Measurements from ENCODE around the gene PACS1.

DNA sequence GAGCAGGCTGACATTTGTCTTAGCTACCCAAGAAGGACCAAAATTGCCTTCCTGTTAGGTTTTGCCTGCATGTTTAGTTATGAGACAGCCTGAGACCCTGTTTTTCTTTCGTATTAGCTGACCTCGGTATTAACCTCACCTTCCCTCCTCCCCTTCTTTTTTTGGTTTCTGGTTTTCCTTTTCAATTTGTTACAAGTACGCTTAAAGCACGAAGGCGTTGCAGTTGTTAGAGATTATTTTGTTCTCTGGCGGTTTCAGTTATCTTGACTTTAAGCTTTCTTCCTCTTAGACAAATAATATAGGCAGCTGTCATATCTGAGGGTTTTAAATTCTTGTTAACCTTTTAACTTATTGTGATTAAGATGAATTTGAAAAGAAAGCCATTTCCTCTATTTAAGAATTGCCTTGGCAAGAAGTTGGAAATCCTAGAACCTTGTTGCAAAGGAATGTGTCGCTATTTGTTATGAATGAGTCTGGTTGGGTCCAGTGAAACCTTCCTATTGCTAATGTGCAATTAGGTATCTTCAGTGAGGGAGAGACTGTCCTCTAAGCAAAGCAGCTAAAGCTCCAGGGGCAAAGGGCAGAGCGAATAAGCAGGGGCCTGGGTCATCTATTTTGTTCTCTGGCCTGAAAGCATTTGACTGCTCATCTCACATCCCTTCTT is 45.7 kb downstream of the PACS1 start:
- TF ChIP-seq CTCF (IDR thresholded peaks at IDR 0.05) (no peak), POLR2A (IDR thresholded peaks at IDR 0.05; ENCODE audit: low read depth) (no peak), POLR2AphosphoS5 (IDR thresholded peaks at IDR 0.05) (no peak)
